Heart right ventricle (tissue), 16 donors: ENCODE data around the gene MUC5AC. TPM values are rescaled to one million over a fixed set of nuclear protein-coding genes. Genes with fewer than 3 reads are reported as not detected.
"Not testable (repeated sequence)": the region's sequence is repeated elsewhere in the genome, so short reads cannot be mapped to it uniquely, and the experiment has no call there.

Experiments
- ATAC-seq, 8 donors: fragments of 200-7000 bp; cut with Tn5 transposase; one replicate each; pipeline ENCODE4 v1.9.1; 2020; ENCODE audit warnings: mild to moderate bottlenecking in 8 of 8, moderate library complexity in 8 of 8, moderate number of reproducible peaks in 1 of 8
- DNase-seq, 2 donors: peaks; one replicate each; pipeline ENCODE4 v3.0.0-alpha.2; 2020
- H3K27ac ChIP-seq, 10 donors: fragments of 200-600 bp; sonication (generic) in 2 of 10; one replicate each; pipeline versions ENCODE4 v1.5.0 to v1.8.0; 2020 to 2022; ENCODE audit warnings: mild to moderate bottlenecking in 3 of 10
- H3K27me3 ChIP-seq, 7 donors: fragments of 200-600 bp; one replicate each; pipeline ENCODE4 v1.8.0; 2021 to 2022; ENCODE audit warnings: mild to moderate bottlenecking in 2 of 7
- H3K36me3 ChIP-seq, 9 donors: fragments of 200-600 bp; sonication (generic) in 1 of 9; one replicate each; pipeline versions ENCODE4 v1.5.0 to v1.8.0; 2020 to 2022; ENCODE audit warnings: mild to moderate bottlenecking in 2 of 9
- H3K4me1 ChIP-seq, 9 donors: fragments of 200-600 bp; sonication (generic) in 1 of 9; one replicate each; pipeline versions ENCODE4 v1.5.0 to v1.8.0; 2020 to 2022; ENCODE audit warnings: mild to moderate bottlenecking in 4 of 9
- H3K4me3 ChIP-seq, 10 donors: fragments of 200-600 bp; sonication (generic) in 2 of 10; one replicate each; pipeline versions ENCODE4 v1.5.0 to v1.8.0; 2020 to 2022; ENCODE audit warnings: mild to moderate bottlenecking in 7 of 10, moderate library complexity in 2 of 10
- H3K9me3 ChIP-seq, 11 donors: fragments of 200-600 bp in 10 of 11; sonication (generic) in 2 of 11; one replicate each; pipeline versions ENCODE4 v1.5.0 to v1.8.0; 2013 to 2022; ENCODE audit warnings: mild to moderate bottlenecking in 2 of 11, control low read depth in 1 of 11, moderate library complexity in 1 of 11
- CTCF ChIP-seq, 9 donors: fragments of 200-600 bp; sonication (generic) in 2 of 9; IDR thresholded peaks; one replicate each; pipeline versions ENCODE4 v1.5.0 to v1.8.0; 2021 to 2022; ENCODE audit warnings: antibody characterized with exemption in 9 of 9, mild to moderate bottlenecking in 5 of 9, moderate library complexity in 1 of 9
- WGBS, 2 donors: extraction: QIAGEN DNeasy Blood & Tissue Kit; methylation state at CpG; one replicate each; pipeline ENCODE4 v1.1.7; 2013; ENCODE audit warnings: inconsistent platforms in 1 of 2; 5-methylcytosine and 5-hydroxymethylcytosine counted together
- intact Hi-C, 10 donors: fragments of 100-400 bp; cut with DNase I; formaldehyde crosslinking; loops; one replicate each; pipeline versions ENCODE4 v1.11.1 to v1.14.2; 2022
- polyA plus RNA-seq, 2 donors: library from polyadenylated mRNA; stranded (reverse); fragments of 200-250 nt; gene quantifications; one replicate each; pipeline ENCODE4 v1.2.3, GENCODE V29; 2013
- total RNA-seq, 10 donors: library from RNA; stranded (reverse); fragmentation: NEBNext Ultra II Directional in 3 of 10; extraction: Animal tissue kit (Norgen Biotek cat#: 25700) in 3 of 10; gene quantifications; one replicate each; pipeline versions ENCODE4 v1.2.1 to v1.2.4, GENCODE V29; 2021 to 2023
- donor health status: Arrhythmogenic right ventricular cardiomyopathy.
- donor health status: ischemic (EF 13 %, LVEDD 7.1; RV severe dilation, severe dysfunction).
- donor health status: healthy with polysubstance abuse.
- donor health status: DM: no; HTN: yes; CAD: no.
- donor health status: DM: no; HTN: no; CAD: no.
- donor health status: ischemic (EF 25% LVEDD 6.9; RV normal size, moderate dysfunction).
- donor health status: ischemic (EF 25% LVEDD 5.7; RV mildly dilated, moderate dysfunction).
- donor health status: healthy.
- donor health status: DM: yes; HTN: yes; CAD: no.
- donor health status: Ischemic cardiomyopathy.
- donor health status: ischemic (EF 35%, LVEDD 5.7; RV mildly dilated, moderate dysfunction).
- donor health status: nonischemic (EF 11% LVEDD 7.7; RV severe dilation, severe dysfunction).
- donor health status: DM: yes; HTN: yes; CAD: no.
- donor health status: PGD.
- donor health status: ischemic (EF 29% LVEDD 5.4; RV normal size, mild dysfunction).
- donor health status: nonischemic (EF 23%, LVEDD 6.1; RV moderate dilation, normal function).

Gene MUC5AC
- total and polyA plus RNA-seq, 12 donors = not detected

- Histone ChIP-seq H3K4me3 (no peak overlapping the region), H3K27me3 (no peaks in the 10 kb centered on the region), H3K9me3 (peaks cover 0 to 4% (median 0%) of the 10 kb centered on the region in 11 donors), H3K36me3 (no peaks in the 10 kb centered on the region), H3K27ac (no peak overlapping the region), H3K4me1 (no peaks in the 10 kb centered on the region)
- 46 to 91% methylated on average over 2 of the region's 3 CpGs for WGBS, 2 donors
- no peak for TF ChIP-seq CTCF (IDR thresholded peaks at IDR 0.05)
- DNase-seq (no peak), ATAC-seq (no peak)
- intact Hi-C loops = no loop called here
Observed at GRCh38 chr11:1171223-1171984, 13.7 kb downstream of the MUC5AC start.

- H3K27ac ChIP-seq = no peak overlapping the region
- no peak for DNase-seq
- ATAC-seq = no peak
- H3K4me1 ChIP-seq = no peaks in the 10 kb centered on the region
- H3K4me3 ChIP-seq = no peak overlapping the region
- intact Hi-C loops = no loop called here
- no peak for TF ChIP-seq CTCF (IDR thresholded peaks at IDR 0.05)
- no peaks in the 10 kb centered on the region for H3K27me3 ChIP-seq
- peaks cover 0 to 4% (median 0%) of the 10 kb centered on the region in 11 donors for H3K9me3 ChIP-seq
- H3K36me3 ChIP-seq = no peaks in the 10 kb centered on the region
- 84 to 87% methylated on average over 22 of the region's 22 CpGs for WGBS, 2 donors
Observed at GRCh38 chr11:1171985-1172728, 14.4 kb downstream of the MUC5AC start.

GRCh38 chr11:1172729-1173117 is 15.0 kb downstream of the MUC5AC start:
- Histone ChIP-seq H3K36me3 (no peaks in the 10 kb centered on the region), H3K9me3 (peaks cover 0 to 4% (median 0%) of the 10 kb centered on the region in 11 donors), H3K27me3 (no peaks in the 10 kb centered on the region), H3K4me3 (no peak overlapping the region), H3K4me1 (no peaks in the 10 kb centered on the region), H3K27ac (no peak overlapping the region)
- 69 to 89% methylated on average over 3 to 4 of the region's 4 CpGs for WGBS, 2 donors
- intact Hi-C loops = no loop called here
- no peak for TF ChIP-seq CTCF (IDR thresholded peaks at IDR 0.05)
- no peak for ATAC-seq
- no peak for DNase-seq

- WGBS, 2 donors = 94 to 95% methylated on average over 2 to 3 of the region's 3 CpGs
- DNase-seq, intact Hi-C loops, ATAC-seq, H3K27me3 ChIP-seq, H3K4me1 ChIP-seq, H3K9me3 ChIP-seq, H3K27ac ChIP-seq, H3K36me3 ChIP-seq, H3K4me3 ChIP-seq: not testable (repeated sequence)
Observed at GRCh38 chr11:1173396-1173795, 15.6 kb downstream of the MUC5AC start.
